Renal cortex interstitium (tissue), 3 donors: ENCODE measurements around the gene ADGRE1. TPM values are rescaled to one million over a fixed set of nuclear protein-coding genes. Genes with fewer than 3 reads are reported as not detected.

ENCODE experiments used
- polyA plus RNA-seq, 3 donors: library from polyadenylated mRNA; unstranded; fragments of 120-200 nt; gene quantifications; one replicate each; pipeline ENCODE4 v1.2.1, GENCODE V29; 2013; ENCODE audit not compliant: insufficient read length in 3 of 3

ADGRE1 gene
- polyA plus RNA-seq, 3 donors, result 0.04 to 0.44 (median 0.06) TPM

Other genes starting within 250 kb of the ADGRE1 start
- under 1 TPM in 2 of 3 donors, not detected in 1; 0.04 to 0.06 TPM for gene TNFSF14, start 217.4 kb upstream of the ADGRE1 start, polyA plus RNA-seq
- gene C3, start 166.9 kb upstream of the ADGRE1 start, polyA plus RNA-seq, result 10 to 100 TPM; 17.1 to 26.9 (median 20.8) TPM
- gene GPR108, start 150.0 kb upstream of the ADGRE1 start, polyA plus RNA-seq, result 10 to 100 TPM; 52.5 to 76.0 (median 66.5) TPM
- 10 to 100 TPM; 51.4 to 68.9 (median 55.0) TPM for gene TRIP10, start 147.9 kb upstream of the ADGRE1 start, polyA plus RNA-seq
- 10 to 100 TPM in 1 of 3 donors, 1 to 10 TPM in 2; 4.6 to 14.9 (median 5.5) TPM for gene SH2D3A, start 120.1 kb upstream of the ADGRE1 start, polyA plus RNA-seq
- gene VAV1, start 114.9 kb upstream of the ADGRE1 start, polyA plus RNA-seq, result 1 to 10 TPM; 1.2 to 1.8 (median 1.5) TPM
- gene MBD3L2B, start 133.9 kb downstream of the ADGRE1 start, polyA plus RNA-seq, result not detected
- not detected for gene MBD3L5, start 143.0 kb downstream of the ADGRE1 start, polyA plus RNA-seq
- gene MBD3L4, start 152.6 kb downstream of the ADGRE1 start, polyA plus RNA-seq, result not detected
- gene MBD3L2, start 161.7 kb downstream of the ADGRE1 start, polyA plus RNA-seq, result not detected
- gene MBD3L3, start 171.1 kb downstream of the ADGRE1 start, polyA plus RNA-seq, result not detected
- 1 to 10 TPM; 7.7 to 8.6 (median 8.6) TPM for gene ZNF557, start 182.1 kb downstream of the ADGRE1 start, polyA plus RNA-seq